OCI-LY1 (cell line): ENCODE measurements around the gene ELF4.

Experiments
- CTCF ChIP-seq: fragments of 200-600 bp; sonication (generic), shearing (Covaris generic); IDR thresholded peaks from 2 replicates; pipeline ENCODE4 v1.5.1; 2017; ENCODE audit warnings: mild to moderate bottlenecking, antibody characterized with exemption, low read length, moderate library complexity, mixed read lengths
- EZH2 ChIP-seq: fragments of 200-600 bp; sonication (generic), shearing (Covaris generic); IDR thresholded peaks from 2 replicates; pipeline ENCODE4 v1.8.0; 2017; ENCODE audit warnings: borderline replicate concordance, mixed run types, mild to moderate bottlenecking, antibody characterized with exemption, low read length, moderate library complexity, mixed read lengths

GRCh38 chrX:130094696-130095095, 15.6 kb downstream of the ELF4 start:
- TF ChIP-seq CTCF (no peak), EZH2 (no peak)
